ENCODE measurements around the gene SLC52A1.

Gene SLC52A1

DNA sequence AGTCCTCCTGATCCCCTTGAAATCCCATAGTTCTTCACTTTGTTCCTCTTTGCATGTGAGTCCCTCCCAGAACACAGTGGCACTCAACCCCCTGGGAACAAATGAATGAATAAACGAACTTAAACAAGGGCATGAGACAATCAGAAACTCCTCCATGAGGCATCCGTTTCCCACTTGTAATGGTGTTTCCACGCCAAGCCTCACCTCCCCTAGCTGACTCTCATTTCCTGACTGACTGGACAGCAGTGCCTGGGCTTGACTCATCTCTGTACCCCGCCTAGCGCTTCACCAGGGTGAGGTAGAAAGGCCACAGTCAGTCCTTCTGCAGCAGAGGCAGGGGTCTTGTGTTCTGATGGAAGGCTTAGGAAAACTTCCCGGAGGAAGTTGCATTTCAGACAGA, 23.3 kb downstream of the SLC52A1 start:
- Histone ChIP-seq H3K4me1 (ENCODE audit: insufficient read depth, poor library complexity, severe bottlenecking) (no peaks in the 10 kb centered on the region), H3K9me3 (ENCODE audit: severe bottlenecking) (no peaks in the 10 kb centered on the region), H3K4me3 (ENCODE audit: severe bottlenecking) (no peak overlapping the region), H3K27ac (ENCODE audit: poor library complexity, severe bottlenecking) (no peak overlapping the region), H3K27me3 (ENCODE audit: insufficient read depth, poor library complexity, severe bottlenecking) (no peaks in the 10 kb centered on the region), H3K36me3 (ENCODE audit: low read depth) (peaks cover 85% of the 10 kb centered on the region)
- TF ChIP-seq, protein P1, sequence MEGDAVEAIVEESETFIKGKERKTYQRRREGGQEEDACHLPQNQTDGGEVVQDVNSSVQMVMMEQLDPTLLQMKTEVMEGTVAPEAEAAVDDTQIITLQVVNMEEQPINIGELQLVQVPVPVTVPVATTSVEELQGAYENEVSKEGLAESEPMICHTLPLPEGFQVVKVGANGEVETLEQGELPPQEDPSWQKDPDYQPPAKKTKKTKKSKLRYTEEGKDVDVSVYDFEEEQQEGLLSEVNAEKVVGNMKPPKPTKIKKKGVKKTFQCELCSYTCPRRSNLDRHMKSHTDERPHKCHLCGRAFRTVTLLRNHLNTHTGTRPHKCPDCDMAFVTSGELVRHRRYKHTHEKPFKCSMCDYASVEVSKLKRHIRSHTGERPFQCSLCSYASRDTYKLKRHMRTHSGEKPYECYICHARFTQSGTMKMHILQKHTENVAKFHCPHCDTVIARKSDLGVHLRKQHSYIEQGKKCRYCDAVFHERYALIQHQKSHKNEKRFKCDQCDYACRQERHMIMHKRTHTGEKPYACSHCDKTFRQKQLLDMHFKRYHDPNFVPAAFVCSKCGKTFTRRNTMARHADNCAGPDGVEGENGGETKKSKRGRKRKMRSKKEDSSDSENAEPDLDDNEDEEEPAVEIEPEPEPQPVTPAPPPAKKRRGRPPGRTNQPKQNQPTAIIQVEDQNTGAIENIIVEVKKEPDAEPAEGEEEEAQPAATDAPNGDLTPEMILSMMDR (IDR thresholded peaks at IDR 0.05; ENCODE audit: poor library complexity, severe bottlenecking) = no peak
- ATAC-seq (ENCODE audit: low read depth) (peak; percentile 46; the same call in 1 of the 3 replicates), DNase-seq (ENCODE audit: low spot score) (no peak)

DNA sequence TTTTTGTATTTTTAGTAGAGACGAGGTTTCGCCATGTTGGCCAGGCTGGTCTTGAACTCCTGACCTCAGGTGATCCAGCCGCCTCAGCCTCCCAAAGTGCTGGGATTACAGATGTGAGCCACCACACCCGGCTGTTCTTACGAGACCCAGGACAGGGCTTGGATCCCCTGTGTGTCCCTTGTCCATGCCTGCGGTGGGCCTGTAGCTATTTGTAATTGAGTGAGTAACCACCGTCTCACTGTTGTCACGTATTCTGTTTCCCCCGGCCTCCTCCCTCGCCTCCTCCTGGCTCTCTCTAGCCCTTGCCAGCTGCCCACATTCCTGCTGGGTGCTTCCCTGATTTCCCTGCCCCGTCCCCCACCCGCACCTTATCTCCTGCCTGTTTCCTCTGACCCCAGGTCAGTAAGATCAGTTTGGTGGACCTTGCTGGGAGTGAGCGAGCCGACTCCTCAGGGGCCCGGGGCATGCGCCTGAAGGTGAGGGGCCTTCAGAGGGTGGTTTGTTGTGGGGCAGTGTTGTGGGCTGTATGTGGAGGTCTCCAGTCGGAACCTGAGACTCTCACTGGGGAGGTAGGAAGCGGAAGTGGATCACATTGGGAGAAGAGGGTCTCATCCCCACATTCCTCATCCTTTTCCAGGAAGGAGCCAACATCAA, 31.9 kb downstream of the SLC52A1 start:
- Histone ChIP-seq H3K9me3 (ENCODE audit: severe bottlenecking) (no peaks in the 10 kb centered on the region), H3K4me3 (ENCODE audit: severe bottlenecking) (no peak overlapping the region), H3K36me3 (ENCODE audit: low read depth) (peaks cover 91% of the 10 kb centered on the region), H3K27me3 (ENCODE audit: insufficient read depth, poor library complexity, severe bottlenecking) (no peaks in the 10 kb centered on the region), H3K27ac (ENCODE audit: poor library complexity, severe bottlenecking) (no peak overlapping the region), H3K4me1 (ENCODE audit: insufficient read depth, poor library complexity, severe bottlenecking) (peaks cover 3% of the 10 kb centered on the region)
- no peak for ATAC-seq (ENCODE audit: low read depth)
- TF ChIP-seq, protein P1 (IDR thresholded peaks at IDR 0.05; ENCODE audit: poor library complexity, severe bottlenecking) = no peak
- no peak for DNase-seq (ENCODE audit: low spot score)

DNA sequence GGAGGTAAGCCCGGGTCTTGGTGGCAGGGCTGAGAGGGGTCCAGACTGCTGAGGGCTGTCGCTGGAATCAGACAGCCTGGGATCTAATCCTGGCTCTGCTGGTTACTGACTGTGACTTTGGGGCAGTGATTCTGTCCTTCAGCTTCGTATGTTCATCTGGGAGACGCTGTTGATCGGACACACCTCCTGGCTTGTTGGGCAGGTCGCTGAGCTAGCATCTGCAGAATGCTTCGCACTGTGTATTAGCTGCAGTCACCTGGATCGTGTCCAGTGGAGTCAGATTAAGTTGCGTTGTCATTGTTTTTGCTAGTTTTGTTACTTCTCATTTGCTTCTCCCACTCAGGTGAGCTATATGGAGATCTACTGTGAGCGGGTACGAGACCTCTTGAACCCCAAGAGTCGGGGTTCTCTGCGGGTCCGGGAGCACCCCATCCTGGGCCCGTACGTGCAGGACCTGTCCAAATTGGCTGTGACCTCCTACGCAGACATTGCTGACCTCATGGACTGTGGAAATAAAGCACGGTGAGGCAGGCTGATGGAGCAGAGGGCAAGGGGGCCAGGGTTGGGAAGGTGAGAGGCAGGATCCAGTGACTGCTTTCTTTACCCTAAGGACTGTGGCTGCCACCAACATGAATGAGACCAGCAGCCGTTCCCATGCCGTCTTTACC, 33.0 kb downstream of the SLC52A1 start:
- TF ChIP-seq, protein P1 (IDR thresholded peaks at IDR 0.05; ENCODE audit: poor library complexity, severe bottlenecking) = no peak
- H3K27me3 ChIP-seq (ENCODE audit: insufficient read depth, poor library complexity, severe bottlenecking) = no peaks in the 10 kb centered on the region

DNA sequence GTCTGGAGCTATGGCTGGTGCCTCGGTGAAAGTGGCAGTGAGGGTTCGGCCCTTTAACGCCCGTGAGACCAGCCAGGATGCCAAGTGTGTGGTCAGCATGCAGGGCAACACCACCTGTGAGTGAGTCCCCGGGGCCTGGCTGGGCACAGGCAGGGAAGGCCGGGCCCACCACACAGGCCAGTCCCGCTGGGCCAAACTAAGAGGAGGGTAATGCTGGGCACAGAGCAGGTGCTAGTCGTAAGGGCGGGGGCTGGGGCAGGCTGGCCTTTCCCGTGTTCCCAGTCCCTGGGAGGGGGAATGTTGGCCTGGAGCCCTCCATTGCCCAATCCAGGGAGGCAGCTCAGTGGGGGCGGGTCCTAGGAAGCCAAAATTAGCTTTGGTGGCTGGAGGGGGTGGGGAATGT, 35.0 kb downstream of the SLC52A1 start:
- no peaks in the 10 kb centered on the region for H3K9me3 ChIP-seq (ENCODE audit: severe bottlenecking)
- H3K27me3 ChIP-seq (ENCODE audit: insufficient read depth, poor library complexity, severe bottlenecking) = no peaks in the 10 kb centered on the region
- no peak overlapping the region for H3K4me3 ChIP-seq (ENCODE audit: severe bottlenecking)
- TF ChIP-seq, protein P1 (IDR thresholded peaks at IDR 0.05; ENCODE audit: poor library complexity, severe bottlenecking) = no peak
- DNase-seq (ENCODE audit: low spot score) (no peak), ATAC-seq (ENCODE audit: low read depth) (no peak)
- H3K4me1 ChIP-seq (ENCODE audit: insufficient read depth, poor library complexity, severe bottlenecking) = peaks cover 3% of the 10 kb centered on the region
- peaks cover 60% of the 10 kb centered on the region for H3K36me3 ChIP-seq (ENCODE audit: low read depth)
- no peak overlapping the region for H3K27ac ChIP-seq (ENCODE audit: poor library complexity, severe bottlenecking)

More for the DNA sequence above, 33.0 kb downstream of the SLC52A1 start:
- DNase-seq (ENCODE audit: low spot score) (no peak), ATAC-seq (ENCODE audit: low read depth) (no peak)
- Histone ChIP-seq H3K36me3 (ENCODE audit: low read depth) (peaks cover 81% of the 10 kb centered on the region), H3K4me1 (ENCODE audit: insufficient read depth, poor library complexity, severe bottlenecking) (peaks cover 3% of the 10 kb centered on the region), H3K9me3 (ENCODE audit: severe bottlenecking) (no peaks in the 10 kb centered on the region), H3K4me3 (ENCODE audit: severe bottlenecking) (no peak overlapping the region), H3K27ac (ENCODE audit: poor library complexity, severe bottlenecking) (no peak overlapping the region)

Data from RWPE2 (cell line).